GM18870 (cell line): ENCODE data around the gene EFCAB8.
"Not testable (repeated sequence)": the region's sequence is repeated elsewhere in the genome, so short reads cannot be mapped to it uniquely, and the experiment has no call there.

ENCODE experiments used
- ATAC-seq: cut with Tn5 transposase; IDR thresholded peaks from one replicate; pipeline ENCODE4 v1.9.1; 2021; ENCODE audit warnings: moderate library complexity; ENCODE audit not compliant: unreplicated experiment

Gene EFCAB8

DNA sequence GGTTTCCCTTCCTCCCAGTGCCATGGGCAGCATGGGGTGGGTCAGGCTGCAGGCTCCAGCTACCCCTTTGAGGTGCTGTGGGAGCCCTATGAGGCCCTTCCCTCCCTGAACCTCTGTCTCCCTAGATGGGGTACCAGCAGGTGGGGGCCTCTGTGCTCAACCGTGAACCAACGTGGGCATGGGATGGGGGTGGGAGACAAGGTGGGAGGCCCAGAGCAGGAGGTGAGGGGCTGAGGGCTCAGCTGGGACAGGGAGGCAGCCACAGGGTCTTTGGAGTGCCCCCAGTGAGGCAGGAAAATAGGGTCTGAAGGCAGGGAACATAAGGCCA is 112.2 kb downstream of the EFCAB8 start:
- no peak for ATAC-seq

GRCh38 chr20:32971703-32972161 is 113.0 kb downstream of the EFCAB8 start:
- ATAC-seq: no peak

- peak; percentile 82 for ATAC-seq
Measured at GRCh38 chr20:32972181-32973076, 113.7 kb downstream of the EFCAB8 start.

DNA sequence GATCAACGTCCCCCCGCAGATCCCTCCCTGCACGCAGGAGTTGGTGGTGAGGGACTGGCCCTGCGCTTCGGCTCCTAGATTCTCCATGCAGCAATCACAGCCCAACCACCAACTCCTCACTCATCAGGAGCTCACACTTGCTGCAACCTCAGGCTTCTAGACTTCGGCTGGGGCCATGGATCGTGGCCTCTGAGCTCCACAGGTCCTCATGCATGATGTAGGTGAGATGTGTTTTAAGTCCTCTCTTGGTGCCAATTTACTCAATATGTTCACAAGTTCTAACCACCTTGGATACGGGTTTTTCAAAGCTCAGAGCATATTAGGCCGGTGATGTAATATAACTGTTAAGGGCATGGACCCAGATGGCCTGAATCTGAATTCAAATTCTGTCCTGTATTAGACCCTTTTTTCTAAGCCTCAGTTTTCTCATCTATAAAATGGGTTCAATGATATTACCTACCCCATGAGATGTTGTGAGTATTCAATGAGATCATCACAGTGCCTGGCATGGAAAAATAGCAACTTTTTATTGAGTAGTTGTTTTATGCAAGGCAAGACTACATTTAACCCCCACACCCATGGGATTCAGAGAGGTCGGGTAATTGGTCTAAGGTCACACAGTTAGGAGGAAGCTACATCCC is 114.5 kb downstream of the EFCAB8 start:
- no peak for ATAC-seq

DNA sequence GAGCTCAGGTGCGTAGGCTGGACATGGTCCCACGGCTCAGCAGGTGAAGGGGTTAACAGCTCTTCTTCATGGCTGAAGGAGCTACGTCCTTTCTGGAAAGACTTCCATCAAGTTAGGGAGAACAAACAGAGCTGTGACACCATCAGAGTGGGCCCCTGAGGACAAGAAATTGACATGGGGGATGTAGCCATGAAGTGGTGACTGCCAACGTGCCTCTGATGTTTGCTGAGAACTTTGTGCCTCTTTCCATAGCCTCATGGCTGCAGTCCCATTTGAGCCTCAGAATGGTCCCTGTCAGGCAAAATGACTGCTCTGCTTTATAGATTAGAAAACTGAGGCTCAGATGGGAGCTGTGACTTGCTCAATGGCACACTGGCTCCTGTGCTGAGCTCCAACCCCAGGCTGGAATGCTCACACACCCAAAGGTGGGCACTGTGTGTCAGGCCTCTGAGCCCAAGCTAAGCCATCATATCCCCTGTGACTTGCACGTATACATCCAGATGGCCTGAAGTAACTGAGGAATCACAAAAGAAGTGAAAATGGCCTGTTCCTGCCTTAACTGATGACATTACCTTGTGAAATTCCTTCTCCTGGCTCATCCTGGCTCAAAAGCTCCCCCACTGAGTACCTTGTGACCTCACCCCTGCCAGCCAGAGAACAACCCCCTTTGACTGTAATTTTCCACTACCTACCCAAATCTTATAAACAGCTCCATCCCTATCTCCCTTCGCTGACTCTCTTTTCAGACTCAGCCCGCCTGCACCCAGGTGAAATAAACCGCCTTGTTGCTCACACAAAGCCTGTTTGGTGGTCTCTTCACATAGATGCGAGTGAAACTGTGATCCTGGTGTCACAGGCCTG is 115.7 kb downstream of the EFCAB8 start:
- not testable (repeated sequence) for ATAC-seq

DNA sequence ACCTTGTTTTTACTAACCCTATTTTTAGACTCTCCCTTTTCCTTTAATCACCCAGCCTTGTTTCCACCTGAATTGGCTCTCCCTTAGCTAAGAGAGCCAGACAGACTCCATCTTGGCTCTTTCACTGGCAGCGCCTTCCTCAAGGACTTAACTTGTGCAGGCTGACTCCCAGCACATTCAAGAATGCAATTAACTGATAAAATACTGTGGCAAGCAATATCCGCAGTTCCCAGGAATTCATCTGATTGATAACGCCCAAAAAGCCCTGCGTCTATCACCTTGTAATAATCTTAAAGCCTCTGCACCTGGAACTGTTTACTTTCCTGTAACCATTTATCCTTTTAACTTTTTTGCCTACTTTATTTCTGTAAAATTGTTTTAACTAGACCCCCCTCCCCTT is 116.4 kb downstream of the EFCAB8 start:
- ATAC-seq: not testable (repeated sequence)

DNA sequence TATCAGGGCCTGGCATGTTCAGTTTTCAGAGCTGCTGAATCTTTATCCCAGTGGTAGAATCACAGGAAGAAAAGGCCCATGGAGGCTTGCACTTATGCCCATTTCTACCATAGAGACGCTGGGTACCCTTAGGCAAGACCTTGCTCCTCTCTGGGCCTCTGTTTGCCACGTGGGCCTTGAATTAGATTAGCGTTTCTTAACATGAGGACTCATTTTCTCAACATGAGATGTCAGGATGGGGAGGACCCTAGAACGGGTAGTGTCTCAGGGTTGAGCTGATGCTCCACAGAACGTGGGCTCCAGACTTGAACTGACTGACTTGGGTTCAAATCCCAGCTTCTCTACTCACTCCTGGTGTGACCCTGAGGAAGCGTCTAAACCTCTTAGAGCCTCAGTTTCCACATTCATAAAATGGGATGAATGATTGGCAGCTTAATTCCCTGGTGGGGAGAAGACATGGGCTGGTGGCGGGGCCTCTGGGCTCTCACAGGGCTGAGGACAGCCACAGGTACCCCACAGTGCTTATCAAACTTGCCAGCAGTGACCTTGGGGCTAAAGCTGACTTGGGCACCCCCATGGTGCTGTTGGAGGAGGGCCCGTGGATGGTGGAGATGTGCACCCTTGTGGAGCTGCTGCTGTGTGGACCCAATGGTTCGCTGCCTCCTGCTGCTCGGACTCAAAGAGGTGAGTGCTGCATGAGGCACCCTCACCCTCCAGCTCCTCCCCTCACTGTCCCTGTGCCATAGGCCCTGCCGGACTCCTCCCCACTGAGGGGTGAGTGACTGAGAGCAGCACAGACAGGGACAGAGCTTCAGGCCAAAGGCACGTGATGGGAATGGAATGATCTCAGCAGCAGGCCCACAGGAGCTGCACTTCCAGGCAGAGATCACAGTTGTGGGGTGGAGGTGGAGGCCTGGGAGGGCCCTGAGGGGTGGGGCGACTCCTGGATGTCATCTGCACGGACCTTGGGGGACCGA is 117.3 kb downstream of the EFCAB8 start:
- ATAC-seq: no peak

DNA sequence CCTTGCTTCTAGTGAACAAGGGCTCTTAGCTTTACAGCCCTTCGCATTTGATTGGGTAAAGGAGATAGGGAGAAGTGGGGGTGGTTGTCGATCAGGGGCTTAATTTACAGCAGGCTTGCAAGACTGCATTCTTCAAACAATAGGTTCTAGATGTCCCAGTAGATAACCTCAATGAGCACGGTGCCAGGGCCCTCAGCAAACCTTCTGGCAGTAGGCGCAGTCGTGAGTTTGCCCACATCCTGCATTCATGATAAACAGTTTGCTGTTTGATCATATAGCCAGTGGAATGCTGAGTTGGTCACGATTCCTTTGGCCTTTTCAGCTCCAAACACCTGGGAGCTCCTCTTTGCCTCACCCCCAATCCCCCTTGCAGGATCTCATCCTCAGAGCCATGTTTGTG is 118.0 kb downstream of the EFCAB8 start:
- ATAC-seq: no peak

GRCh38 chr20:32977281-32978008 is 118.7 kb downstream of the EFCAB8 start:
- ATAC-seq: no peak

DNA sequence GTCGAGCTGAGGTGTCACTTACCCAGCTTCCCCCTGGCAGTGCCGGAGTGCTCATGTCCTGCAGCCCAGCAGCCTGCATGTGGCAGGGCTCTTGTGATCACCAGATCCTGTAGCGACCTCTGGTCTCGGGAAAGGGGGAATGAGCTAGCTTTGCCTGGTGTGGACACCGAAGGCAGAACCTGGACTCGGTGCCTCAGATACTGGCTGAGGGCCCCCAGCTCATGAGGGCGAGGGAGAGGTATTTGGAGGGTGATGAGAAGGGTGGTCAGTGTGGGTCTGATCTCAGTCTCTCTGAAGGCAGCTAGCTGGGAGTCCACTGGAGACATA is 119.2 kb downstream of the EFCAB8 start:
- no peak for ATAC-seq

DNA sequence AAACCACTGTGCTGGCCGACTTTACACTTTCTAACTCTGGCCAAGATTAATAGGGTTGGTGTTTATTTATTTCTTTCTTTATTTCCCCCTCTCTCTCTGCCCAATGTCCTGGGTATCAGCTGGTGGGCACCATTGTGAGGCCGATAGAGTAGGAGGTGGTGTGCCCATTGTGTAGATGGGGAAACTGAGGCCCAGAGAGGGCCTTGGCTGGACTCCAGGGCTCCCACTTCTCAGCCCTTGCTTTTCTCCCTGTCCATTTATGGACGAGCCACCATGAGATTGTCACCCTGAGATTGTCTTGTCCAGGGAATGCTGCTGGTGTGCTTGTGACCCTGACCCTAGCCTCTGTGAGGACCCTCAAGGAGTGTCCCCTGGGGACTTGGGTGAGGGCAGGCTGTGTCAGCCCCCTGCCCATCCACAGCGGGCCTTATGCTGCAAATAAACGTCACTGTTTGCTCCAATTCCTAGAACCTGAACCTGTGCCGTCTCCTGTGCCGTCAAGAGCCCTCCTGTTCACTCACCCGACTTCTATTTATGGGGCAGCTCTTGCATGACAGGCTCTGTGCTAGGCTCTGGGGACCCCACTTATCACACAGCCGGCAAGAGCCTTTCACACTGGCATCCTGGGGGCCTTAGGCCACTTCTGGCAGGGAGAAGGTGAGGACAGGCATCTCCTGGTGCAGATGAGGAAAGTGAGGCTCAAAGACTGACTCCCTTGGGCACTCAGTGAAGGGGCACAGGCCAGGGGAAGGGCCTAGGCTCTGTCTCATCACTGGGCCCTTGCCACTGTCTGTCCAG is 120.7 kb downstream of the EFCAB8 start:
- no peak for ATAC-seq

- ATAC-seq: no peak
Measured at GRCh38 chr20:32980131-32980941, 121.6 kb downstream of the EFCAB8 start.

GRCh38 chr20:32980990-32981389 is 122.3 kb downstream of the EFCAB8 start:
- ATAC-seq: no peak

GRCh38 chr20:32982617-32983458 is 124.1 kb downstream of the EFCAB8 start:
- ATAC-seq: no peak

DNA sequence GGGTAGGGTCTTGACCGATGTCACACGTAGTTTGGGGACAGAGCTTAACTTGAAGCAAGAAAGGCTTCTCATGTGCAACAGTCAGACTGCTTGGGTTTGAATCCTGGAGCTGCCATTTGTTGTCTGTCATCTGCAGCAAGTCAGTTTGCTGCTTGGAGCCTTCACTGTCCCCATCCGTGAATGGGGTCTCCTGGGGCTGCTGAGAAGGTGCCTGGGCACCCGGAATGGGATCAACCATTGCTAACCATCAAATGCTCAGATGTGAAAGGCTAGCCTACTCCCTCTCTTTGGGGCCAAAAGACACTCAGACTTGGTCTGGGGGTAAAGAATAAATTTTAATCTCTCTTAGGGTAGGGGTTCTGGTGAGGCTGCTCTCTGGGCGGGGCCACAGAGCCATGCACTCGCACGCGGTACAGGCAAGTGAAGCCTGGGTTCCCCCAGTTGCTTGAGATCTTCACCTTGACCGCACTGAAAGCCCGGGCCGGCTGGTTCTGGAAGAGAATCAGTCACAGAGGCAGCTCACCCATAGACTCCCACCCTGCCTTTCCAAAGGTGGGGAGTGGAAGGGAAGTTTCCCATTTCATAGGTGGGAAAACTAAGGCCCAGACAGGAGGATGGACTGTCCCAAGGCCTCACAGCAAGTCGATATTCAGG is 124.9 kb downstream of the EFCAB8 start:
- no peak for ATAC-seq

DNA sequence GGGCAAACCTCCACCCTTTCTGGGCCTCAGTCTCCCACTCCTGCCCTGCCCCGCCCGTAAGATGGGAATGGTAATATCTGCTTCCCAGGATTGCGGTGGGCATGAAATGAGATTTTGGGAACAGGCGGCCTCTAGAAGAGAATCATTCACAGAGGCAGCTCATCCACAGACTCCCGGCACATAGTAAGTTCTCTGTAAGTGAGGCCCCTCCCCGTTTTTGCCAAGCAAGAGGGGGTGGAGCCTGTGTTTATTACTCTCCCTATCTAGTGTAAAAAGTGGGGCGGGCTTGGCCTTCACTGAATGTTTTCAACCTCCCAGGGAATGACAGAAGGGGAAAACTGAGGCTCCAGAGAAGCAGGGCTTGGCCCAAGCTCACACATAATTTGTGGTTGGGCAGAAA is 125.5 kb downstream of the EFCAB8 start:
- no peak for ATAC-seq
